ENCODE results near the gene FXYD5. TPM values are rescaled to one million over a fixed set of nuclear protein-coding genes. Genes with fewer than 3 reads are reported as not detected.

The FXYD5 gene
- total RNA-seq, 2 experiments from 2014 or later = 587 to 615 TPM

DNA sequence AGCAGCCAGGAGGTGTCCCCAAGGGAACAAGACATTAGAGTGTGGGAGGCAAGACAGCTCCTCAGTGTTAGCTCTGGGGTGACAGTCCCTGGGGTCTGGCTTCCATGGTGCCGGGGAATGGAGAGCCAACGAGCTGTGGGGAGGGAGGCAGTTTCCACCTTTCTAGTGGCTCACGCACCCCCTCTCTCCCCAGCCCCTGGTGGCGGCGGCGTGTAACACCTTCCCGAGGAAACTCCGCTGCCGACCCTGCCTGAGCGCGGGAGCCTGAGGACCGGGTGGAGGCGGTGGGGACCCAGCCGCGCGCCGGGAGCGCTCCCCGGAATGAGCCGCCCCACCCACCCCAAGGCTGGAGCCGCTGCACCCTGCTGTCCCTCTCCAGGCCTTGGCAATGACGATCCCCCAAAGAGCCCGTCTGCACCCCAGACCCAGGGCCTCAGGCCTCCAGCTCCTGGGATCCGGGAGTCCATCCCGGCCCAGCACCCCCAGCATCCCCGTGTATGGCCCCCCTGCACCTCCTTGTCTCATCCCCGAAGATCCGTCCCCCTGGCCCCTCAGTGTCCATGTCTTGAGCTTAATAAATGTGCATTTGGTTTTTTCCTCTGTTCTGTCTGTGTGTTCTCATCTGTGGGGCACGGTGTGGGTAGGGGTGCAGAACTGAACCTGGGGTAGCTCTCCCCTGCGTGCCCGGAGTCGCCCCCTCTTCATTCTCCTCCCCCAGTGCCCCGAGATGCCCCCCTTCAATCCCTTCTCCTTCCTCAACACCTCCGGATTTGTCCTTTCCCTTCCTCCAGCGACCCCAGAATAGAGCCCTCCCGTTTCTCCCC lies 622 bp upstream of the FXYD5 start:
- no peaks in the 10 kb centered on the region for H3K27me3 ChIP-seq (ENCODE audit: control insufficient read depth in 1 of 2, insufficient read depth in 2 of 2, low read length in 2 of 2)
- peak overlapping the region; percentile 80 to 89 for H3K27ac ChIP-seq (ENCODE audit: low read depth in 1 of 2, low read length in 2 of 2)
- CTCF ChIA-PET = interaction anchor here (0.6 to 3.3 kb wide), 20 partner anchors 8 to 775 kb away, joined by 3 to 46 read pairs (median 4); partner anchors contain the start of gene FXYD7
- peaks cover 27% of the 10 kb centered on the region for H3K36me3 ChIP-seq (ENCODE audit: insufficient read depth, low read length)
- peak; percentile 62 for ATAC-seq (ENCODE audit: poor library complexity)
- peaks cover 50% of the 10 kb centered on the region for H3K36me3 Mint-ChIP-seq (ENCODE audit: low read depth)
- TF ChIP-seq, protein P1, sequence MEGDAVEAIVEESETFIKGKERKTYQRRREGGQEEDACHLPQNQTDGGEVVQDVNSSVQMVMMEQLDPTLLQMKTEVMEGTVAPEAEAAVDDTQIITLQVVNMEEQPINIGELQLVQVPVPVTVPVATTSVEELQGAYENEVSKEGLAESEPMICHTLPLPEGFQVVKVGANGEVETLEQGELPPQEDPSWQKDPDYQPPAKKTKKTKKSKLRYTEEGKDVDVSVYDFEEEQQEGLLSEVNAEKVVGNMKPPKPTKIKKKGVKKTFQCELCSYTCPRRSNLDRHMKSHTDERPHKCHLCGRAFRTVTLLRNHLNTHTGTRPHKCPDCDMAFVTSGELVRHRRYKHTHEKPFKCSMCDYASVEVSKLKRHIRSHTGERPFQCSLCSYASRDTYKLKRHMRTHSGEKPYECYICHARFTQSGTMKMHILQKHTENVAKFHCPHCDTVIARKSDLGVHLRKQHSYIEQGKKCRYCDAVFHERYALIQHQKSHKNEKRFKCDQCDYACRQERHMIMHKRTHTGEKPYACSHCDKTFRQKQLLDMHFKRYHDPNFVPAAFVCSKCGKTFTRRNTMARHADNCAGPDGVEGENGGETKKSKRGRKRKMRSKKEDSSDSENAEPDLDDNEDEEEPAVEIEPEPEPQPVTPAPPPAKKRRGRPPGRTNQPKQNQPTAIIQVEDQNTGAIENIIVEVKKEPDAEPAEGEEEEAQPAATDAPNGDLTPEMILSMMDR (IDR thresholded peaks at IDR 0.05) = peak; percentile 84
- no peaks in the 10 kb centered on the region for H3K9me3 Mint-ChIP-seq
- H3K4me1 Mint-ChIP-seq (ENCODE audit: low read depth) = peaks cover 64% of the 10 kb centered on the region
- DNase-seq = peak; percentile 63 to 87 (median 72)
- POLR2A ChIA-PET = interaction anchor here (0.6 to 3.1 kb wide), 25 partner anchors 8 to 309 kb away, joined by 3 to 56 read pairs (median 5); partner anchors contain the start of genes FXYD7 and USF2
- H3K27ac Mint-ChIP-seq = peak overlapping the region; percentile 98
- H3K4me3 ChIP-seq (ENCODE audit: low read length) = peak overlapping the region; percentile 99
- no peaks in the 10 kb centered on the region for H3K9me3 ChIP-seq (ENCODE audit: control insufficient read depth in 1 of 2, insufficient read depth in 1 of 2, low read length in 2 of 2)
- intact Hi-C loops (cut with DNase I, micrococcal nuclease) = loop anchor here (2.0 to 5.0 kb wide), 4 partner anchors 13 to 63 kb away; no protein-coding TSS in a partner anchor
- H3K4me3 Mint-ChIP-seq = peak overlapping the region; percentile 98
- no peaks in the 10 kb centered on the region for H3K27me3 Mint-ChIP-seq
- peaks cover 49% of the 10 kb centered on the region for H3K4me1 ChIP-seq (ENCODE audit: insufficient read depth, low read length)

DNA sequence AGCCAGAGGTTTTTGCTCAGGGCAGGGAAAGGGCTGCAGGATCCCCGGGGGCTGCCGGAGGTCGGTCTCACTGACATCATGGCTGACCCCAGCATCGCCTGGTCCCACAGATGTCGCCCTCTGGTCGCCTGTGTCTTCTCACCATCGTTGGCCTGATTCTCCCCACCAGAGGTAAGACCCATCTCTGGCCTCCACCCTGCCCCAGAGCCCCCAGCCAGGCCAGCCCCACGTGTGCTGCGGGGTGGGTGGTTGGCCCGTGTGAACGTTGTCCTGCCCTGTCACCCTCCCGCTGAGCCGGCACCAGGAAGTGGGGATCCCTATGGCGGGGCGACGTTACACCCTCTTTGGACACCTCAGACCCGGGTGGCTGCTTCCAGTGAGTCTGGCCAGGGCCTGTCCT lies 906 bp downstream of the FXYD5 start:
- ChIA-PET CTCF (interaction anchor here (1.6 to 3.3 kb wide), 2 partner anchors 13 to 57 kb away, joined by 7 to 46 read pairs; partner anchors contain the start of gene FXYD7), POLR2A (interaction anchor here (1.3 to 3.1 kb wide), 8 partner anchors 10 to 109 kb away, joined by 6 to 56 read pairs (median 11); partner anchors contain the start of gene FXYD7)
- H3K4me3 Mint-ChIP-seq = peak overlapping the region; percentile 98

More for the DNA sequence above, 906 bp downstream of the FXYD5 start:
- intact Hi-C loops (cut with DNase I, micrococcal nuclease) = loop anchor here (2.0 kb wide), 3 partner anchors 15 to 61 kb away; no protein-coding TSS in a partner anchor
- H3K36me3 Mint-ChIP-seq (ENCODE audit: low read depth) = peaks cover 66% of the 10 kb centered on the region
- DNase-seq (peak in 5 of 14 experiments; percentile 31 to 47 (median 42)), ATAC-seq (ENCODE audit: poor library complexity) (no peak)
- H3K36me3 ChIP-seq (ENCODE audit: insufficient read depth, low read length) = peaks cover 43% of the 10 kb centered on the region
- peaks cover 69% of the 10 kb centered on the region for H3K4me1 Mint-ChIP-seq (ENCODE audit: low read depth)
- peaks cover 56% of the 10 kb centered on the region for H3K4me1 ChIP-seq (ENCODE audit: insufficient read depth, low read length)
- H3K4me3 ChIP-seq (ENCODE audit: low read length) = peak overlapping the region; percentile 99
- no peaks in the 10 kb centered on the region for H3K9me3 ChIP-seq (ENCODE audit: control insufficient read depth in 1 of 2, insufficient read depth in 1 of 2, low read length in 2 of 2)
- H3K27ac Mint-ChIP-seq = peak overlapping the region; percentile 98
- TF ChIP-seq, protein P1 (IDR thresholded peaks at IDR 0.05) = no peak
- peak overlapping the region; percentile 80 to 89 for H3K27ac ChIP-seq (ENCODE audit: low read depth in 1 of 2, low read length in 2 of 2)
- H3K27me3 Mint-ChIP-seq = no peaks in the 10 kb centered on the region
- no peaks in the 10 kb centered on the region for H3K9me3 Mint-ChIP-seq
- no peaks in the 10 kb centered on the region for H3K27me3 ChIP-seq (ENCODE audit: control insufficient read depth in 1 of 2, insufficient read depth in 2 of 2, low read length in 2 of 2)

Data from CD4-positive, alpha-beta T cell (primary cell).